ENCODE measurements around the gene TOP1.

Gene TOP1

GRCh38 chr20:41058674-41059635 is 30.3 kb downstream of the TOP1 start:
- no peak for DNase-seq

GRCh38 chr20:41061155-41061554 is 32.5 kb downstream of the TOP1 start:
- DNase-seq = no peak

- DNase-seq = no peak
These were observed 34.8 kb downstream of the TOP1 start for GRCh38 chr20:41063442-41063841.

- DNase-seq = no peak
These were observed 35.8 kb downstream of the TOP1 start for GRCh38 chr20:41064377-41064776.

GRCh38 chr20:41065716-41066115 is 37.1 kb downstream of the TOP1 start:
- DNase-seq = no peak

- no peak for DNase-seq
These were observed 40.2 kb downstream of the TOP1 start for GRCh38 chr20:41068806-41069205.

GRCh38 chr20:41072190-41072863 is 43.7 kb downstream of the TOP1 start:
- no peak for DNase-seq

GRCh38 chr20:41072915-41073314 is 44.3 kb downstream of the TOP1 start:
- DNase-seq = no peak

GRCh38 chr20:41074441-41074840 is 45.8 kb downstream of the TOP1 start:
- DNase-seq = no peak

- DNase-seq = no peak
These were observed 48.2 kb downstream of the TOP1 start for GRCh38 chr20:41076776-41077175.

- DNase-seq = no peak
These were observed 49.7 kb downstream of the TOP1 start for GRCh38 chr20:41078329-41078728.

- no peak for DNase-seq
These were observed 50.4 kb downstream of the TOP1 start for GRCh38 chr20:41079066-41079465.

- DNase-seq = no peak
These were observed 52.2 kb downstream of the TOP1 start for GRCh38 chr20:41080866-41081265.

- no peak for DNase-seq
These were observed 52.7 kb downstream of the TOP1 start for GRCh38 chr20:41081276-41081814.

GRCh38 chr20:41082306-41082705 is 53.7 kb downstream of the TOP1 start:
- no peak for DNase-seq

GRCh38 chr20:41085606-41086005 is 57.0 kb downstream of the TOP1 start:
- DNase-seq = no peak

GRCh38 chr20:41086402-41087324 is 58.0 kb downstream of the TOP1 start:
- DNase-seq = no peak

GRCh38 chr20:41087325-41087685 is 58.7 kb downstream of the TOP1 start:
- no peak for DNase-seq

GRCh38 chr20:41087777-41088176 is 59.2 kb downstream of the TOP1 start:
- no peak for DNase-seq

- DNase-seq = no peak
These were observed 60.9 kb downstream of the TOP1 start for GRCh38 chr20:41089555-41089954.

- no peak for DNase-seq
These were observed 63.3 kb downstream of the TOP1 start for GRCh38 chr20:41091927-41092326.

- peak; percentile 46 for DNase-seq
These were observed 65.9 kb downstream of the TOP1 start for GRCh38 chr20:41094353-41095055.

Data from stimulated activated CD4-positive, alpha-beta T cell treated with anti-CD3 and anti-CD28 coated beads, Interleukin-1b, Interleukin-23, amount 100 ng/mL, for 48 hours (primary cell).